D341Med (cell line): Measurements from ENCODE around the gene GADD45GIP1.
"Not testable (repeated sequence)": the region's sequence is repeated elsewhere in the genome, so short reads cannot be mapped to it uniquely, and the experiment has no call there.

Experiments used
- DNase-seq: peaks from one replicate; pipeline ENCODE4 v3.0.0; 2012; ENCODE audit warnings: low spot score

Gene GADD45GIP1

DNA sequence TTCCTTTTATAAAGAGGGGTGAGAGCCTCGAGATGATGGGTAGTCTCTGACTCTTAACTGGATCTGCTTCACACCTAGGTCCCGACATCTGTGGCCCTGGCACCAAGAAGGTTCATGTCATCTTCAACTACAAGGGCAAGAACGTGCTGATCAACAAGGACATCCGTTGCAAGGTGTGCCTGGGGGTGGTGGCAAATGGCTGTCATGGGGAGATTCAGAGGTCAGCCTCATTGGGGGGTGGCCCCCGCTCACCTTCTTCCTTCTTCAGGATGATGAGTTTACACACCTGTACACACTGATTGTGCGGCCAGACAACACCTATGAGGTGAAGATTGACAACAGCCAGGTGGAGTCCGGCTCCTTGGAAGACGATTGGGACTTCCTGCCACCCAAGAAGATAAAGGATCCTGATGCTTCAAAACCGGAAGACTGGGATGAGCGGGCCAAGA lies 17.0 kb downstream of the GADD45GIP1 start:
- DNase-seq = no peak

- DNase-seq = no peak
These were observed 18.0 kb downstream of the GADD45GIP1 start for GRCh38 chr19:12938779-12939601.

GRCh38 chr19:12937927-12938778 lies 18.9 kb downstream of the GADD45GIP1 start, which contains the start of gene CALR:
TSS of gene CALR (plus strand) at chr19:12938609. CDS start at chr19:12938680, 71 bp downstream.
- DNase-seq = peak; percentile 94

DNA sequence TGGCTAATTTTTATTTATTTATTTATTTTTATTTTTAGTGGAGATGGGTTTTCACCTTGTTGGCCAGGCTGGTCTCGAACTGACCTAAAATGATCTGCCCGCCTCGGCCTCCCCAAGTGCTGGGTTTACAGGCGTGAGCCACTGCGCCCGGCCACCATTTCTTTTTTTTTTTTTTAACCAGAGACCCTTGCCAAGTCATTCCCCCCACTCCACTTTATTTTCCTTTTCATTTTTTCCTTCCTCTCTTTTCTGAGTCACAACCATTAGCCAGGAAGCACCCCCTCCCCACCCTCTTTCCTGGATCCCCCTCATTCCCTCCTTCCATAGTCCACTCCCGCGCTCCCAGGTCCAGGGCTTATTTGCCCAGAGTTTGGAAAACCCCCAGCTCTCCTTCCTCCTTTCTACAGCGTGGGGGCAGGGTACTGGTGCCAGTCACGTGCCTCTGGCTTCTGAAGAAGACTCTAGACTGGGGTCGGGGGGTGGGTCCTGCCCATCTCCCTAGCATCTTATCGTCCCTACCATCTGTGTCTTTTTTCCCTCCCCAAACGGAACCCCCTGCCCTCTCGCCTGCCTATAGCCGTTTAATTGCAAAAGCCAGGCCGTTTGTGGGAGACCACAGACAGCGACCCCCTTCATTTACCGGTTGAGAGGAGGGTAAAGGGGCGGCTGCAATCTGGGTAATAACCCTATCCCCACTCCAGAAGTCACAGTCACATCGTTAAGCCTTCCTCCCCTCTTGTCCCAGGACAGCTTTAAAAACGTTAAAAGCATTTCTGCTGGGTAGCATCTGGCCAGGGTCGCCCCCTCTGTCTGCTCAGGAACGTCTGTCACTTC lies 19.7 kb downstream of the GADD45GIP1 start:
- peak; percentile 70 for DNase-seq

DNA sequence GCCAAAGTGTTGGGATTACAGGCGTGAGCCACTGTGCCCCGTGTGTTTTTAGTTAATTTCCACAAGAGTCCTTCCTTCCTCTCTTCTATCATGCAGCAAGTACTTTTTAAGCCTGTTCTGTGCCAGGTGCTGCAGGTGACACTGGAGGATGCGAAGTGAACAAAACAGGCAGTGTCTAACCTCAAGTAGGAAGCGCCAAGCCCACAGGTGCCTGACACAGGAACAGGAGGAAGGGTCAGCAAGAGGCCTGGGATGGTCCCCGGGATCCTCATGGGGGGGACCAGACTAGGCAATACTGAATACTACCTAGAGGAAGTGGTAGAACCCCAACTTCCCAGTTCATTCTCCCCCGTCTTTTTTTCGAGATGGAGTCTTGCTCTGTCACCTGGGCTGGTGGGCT lies 20.4 kb downstream of the GADD45GIP1 start:
- DNase-seq = no peak

DNA sequence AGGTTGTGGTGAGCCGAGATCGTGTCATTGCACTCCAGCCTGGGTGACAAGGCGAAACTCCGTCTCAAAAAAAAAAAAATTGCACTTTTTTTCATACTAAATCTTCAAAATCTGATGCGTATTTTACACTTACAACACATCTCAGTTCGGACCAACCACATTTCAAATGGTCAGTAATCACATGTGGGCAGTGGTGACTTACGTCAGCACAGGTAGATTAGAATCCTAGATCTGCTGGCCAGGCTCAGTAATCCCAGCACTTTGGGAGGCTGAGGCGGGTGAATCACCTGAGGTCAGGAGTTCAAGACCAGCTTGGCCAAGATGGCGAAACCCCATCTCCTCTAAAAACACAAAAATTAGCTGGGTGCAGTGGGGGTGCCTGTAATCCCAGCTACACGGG lies 22.0 kb downstream of the GADD45GIP1 start:
- DNase-seq = no peak

DNA sequence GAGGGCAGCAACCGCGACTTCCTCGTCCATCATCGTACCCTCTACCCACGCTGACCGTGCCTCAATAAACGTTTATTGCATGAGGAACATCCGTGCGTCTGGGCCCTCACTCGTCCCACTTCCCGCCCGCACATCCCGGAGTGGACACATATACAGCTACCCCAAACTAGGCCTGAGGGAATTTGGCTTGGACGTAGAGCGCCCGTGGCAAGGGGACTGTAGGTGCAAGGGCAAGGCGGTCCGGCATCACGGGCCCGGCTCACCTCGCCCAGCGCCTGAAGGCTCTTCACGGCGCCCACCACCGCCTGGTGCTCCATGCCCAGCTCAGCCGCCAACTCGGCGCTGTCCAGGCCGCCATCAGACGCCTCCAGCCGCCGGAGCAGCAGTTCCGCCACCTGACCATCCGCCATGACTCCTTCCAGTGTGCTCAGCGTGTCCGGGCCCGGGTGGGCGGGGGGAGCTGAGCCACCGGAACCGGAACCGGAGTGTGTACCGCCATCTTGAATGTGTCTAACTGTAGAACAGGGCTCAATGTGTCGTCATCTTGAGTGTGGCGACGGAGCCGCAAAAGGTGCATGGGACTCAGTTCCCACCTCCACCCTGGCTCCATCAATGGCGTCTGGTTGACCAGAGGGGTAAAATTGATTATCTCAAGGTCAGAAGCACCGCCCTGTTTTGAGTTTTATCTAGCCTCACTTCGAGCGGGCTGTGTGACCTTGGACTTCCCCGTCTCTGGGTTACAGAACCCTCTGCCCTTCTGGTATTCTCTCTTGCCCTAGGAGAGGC lies 23.5 kb downstream of the GADD45GIP1 start, which contains the start of gene FARSA:
TSS of gene FARSA (minus strand) at position 425 of the 786 bp plus-strand sequence. CDS start at position 410, 15 bp downstream.
- peak; percentile 93 for DNase-seq

DNA sequence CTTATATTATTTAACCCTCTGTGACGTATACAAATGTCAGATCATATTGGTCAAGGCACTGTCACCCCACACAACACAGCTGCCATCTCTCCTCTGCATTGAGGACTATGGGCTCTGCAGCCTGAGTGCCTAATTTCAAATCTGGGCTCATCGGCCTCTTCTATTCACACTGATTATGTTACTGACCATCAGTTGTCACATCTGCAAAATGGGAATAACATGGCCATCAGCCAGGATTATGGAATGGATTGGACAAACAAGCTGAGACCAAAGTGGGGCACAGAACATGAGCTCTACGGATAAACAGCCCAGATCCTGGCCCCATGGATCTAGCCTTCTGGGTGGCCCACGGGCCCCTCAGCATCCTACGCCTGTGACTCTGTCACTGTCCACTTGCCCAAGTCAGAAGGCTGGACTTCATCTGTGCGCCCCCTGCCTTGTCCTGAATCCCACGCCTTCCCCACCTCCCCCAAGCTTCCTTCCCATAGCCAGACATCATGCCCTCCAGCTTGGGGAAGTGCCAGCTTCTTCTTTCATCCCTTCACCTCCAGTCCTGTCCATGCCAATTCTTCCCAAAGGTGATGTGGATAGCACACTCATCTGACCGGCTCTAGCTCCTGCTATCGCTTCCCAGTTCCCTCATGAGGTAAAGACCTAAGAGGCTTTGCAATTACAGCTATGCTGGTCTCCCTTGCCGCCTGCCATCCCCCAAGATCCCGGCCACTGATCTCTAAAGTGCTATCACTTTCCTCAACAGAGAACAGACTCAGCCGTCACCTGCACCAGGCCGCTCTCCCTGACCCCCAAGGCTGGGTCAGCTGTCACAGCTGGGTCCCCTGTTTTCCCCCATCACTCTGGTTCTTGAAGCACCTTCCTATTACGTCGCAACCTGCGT lies 24.4 kb downstream of the GADD45GIP1 start:
- no peak for DNase-seq

- DNase-seq = no peak
These were observed 26.9 kb downstream of the GADD45GIP1 start for GRCh38 chr19:12930002-12930645.

DNA sequence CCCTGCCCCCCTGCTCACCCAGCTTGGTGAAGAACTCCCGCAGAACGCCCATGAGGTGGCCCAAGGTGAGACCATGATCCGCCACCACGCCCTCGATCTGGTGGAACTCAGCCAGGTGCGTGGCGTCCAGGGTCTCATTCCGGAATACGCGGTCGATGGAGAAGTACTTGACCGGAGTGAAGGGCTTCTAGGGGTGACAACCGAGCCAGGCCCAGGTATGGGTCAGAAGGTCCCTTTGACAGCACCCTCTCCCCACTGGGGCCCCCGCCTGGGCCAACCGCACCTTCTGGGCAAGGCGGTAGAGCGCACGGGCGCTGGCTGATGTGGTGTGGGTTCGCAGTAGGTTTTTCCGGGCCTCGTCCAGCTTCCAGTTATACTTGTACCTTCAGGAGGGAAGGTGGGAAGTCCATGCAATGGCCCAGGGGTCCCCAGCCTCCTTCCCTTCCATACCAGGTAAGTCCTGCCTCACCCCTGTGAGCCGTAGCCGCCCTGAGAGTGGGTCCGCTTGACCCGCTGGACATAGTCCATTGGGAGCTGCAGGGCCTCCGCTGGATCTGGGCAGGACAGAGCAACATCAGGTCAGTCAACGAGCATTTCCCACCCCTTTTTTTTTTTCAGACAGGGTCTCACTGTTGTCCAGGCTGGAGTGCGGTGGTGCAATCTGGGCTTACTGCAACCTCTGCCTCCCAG lies 32.3 kb downstream of the GADD45GIP1 start:
- no peak for DNase-seq

DNA sequence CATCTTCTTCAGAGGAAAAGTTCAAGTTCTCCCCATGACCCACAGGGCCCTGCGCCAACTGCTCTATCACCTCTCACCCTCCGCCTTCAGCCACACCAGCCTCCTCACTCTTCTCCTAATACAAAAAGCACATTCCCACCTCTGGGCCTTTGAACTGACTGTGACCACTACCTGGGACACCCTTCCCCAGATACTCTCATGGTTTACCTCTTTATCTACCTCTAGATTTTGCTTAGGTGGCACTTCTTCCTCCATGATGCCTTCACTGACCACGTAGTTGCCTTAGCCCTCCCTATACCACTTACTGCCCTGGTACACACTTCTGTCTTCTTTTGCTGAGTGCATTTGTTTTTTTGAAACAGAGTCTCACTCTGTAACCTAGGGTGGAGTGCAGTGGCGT lies 34.1 kb downstream of the GADD45GIP1 start:
- no peak for DNase-seq

DNA sequence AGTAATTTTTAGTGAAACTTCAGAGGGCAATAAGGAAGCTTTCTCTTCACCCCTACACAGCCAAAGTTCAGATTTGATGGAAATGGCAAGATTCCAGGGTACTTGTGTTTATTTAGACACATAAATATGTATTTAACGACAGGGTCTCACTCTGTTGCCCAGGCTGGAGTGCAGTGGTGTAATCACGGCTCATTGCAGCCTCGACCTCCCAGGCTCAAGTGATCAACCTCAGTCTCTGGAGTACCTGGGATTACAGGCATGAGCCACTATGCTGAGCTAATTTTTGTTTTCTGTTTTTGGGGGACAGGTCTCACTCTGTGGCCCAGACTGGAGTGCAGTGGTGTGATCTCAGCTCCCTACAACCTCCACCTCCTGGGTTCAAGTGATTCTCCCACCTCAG lies 36.0 kb downstream of the GADD45GIP1 start:
- DNase-seq = no peak

- no peak for DNase-seq
These were observed 38.8 kb downstream of the GADD45GIP1 start for GRCh38 chr19:12918253-12918652.

- not testable (repeated sequence) for DNase-seq
These were observed 41.2 kb downstream of the GADD45GIP1 start for GRCh38 chr19:12915860-12916259.

- DNase-seq = no peak
These were observed 43.0 kb downstream of the GADD45GIP1 start for GRCh38 chr19:12913851-12914690.

DNA sequence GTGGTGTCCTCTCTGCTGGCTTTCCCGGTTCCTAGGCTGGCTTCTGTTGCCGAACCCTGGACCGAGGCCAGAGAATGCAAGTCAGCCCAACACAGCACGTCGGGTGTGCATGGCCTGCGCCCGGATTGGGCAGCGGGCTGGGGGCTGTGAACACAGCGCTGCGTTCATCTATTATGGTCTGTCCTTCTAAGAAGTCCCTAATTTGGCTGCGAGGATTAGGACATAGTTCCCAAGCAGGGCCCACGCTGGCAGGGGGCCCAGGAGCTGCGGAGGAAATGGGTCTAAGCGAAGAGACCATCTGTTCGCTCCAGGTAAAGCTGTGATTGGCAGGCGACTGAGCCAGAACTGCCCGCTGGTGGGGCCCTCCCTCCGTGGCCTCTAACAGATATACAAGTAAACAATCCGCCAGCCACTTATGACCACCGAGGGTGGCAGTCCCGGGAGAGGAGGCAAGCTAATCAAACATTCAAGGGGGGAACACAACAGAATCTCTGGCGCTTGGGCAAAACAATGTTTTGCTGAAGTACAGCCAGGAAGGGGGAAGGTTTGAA lies 43.9 kb downstream of the GADD45GIP1 start:
- peak; percentile 94 for DNase-seq

DNA sequence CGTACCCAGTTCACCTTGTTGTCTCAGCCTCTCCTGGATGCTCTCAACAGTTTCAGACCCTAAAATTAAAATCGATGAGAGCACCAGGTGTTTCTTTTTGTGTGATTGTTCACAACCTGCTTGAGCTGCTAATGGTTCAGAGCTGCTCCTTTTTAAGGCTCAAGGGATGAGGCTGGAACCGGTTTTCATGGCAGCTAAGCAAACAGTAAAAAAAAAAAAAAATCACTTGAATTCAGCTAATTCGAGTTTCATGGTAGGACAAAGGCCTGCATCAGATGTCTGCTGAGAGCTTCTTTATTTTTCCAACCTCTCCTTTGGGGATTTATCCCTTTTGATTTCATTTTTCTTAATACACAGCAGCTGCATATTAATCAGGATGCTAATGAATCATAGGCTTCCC lies 44.5 kb downstream of the GADD45GIP1 start:
- no peak for DNase-seq

DNA sequence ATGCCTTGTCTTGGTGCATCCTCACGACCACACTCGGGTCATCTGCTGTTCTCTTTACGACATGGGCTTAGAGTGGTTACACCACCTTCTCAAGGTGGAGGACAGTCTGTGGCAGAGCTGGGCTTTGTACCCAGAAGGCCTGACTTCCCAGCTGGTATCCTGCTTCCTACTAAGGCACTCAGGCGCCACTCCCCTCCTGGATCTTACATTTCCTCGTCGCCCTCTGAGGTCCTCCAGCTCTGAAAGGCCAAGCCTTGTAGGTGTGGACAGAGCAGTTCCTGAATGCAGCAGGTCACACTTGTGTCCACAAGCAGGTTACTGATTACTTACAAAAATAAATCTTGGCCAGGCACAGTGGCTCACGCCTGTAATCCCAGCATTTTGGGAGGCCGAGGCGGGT lies 49.9 kb downstream of the GADD45GIP1 start:
- no peak for DNase-seq
